AG09309 (cell line): Measurements from ENCODE around the gene GLB1L3.

Experiments used
- DNase-seq: peaks from one replicate; pipeline ENCODE4 v3.0.0-alpha.2; 2010; ENCODE audit warnings: low read depth
- H3K4me3 ChIP-seq: 2 replicates; pipeline ENCODE4 v1.5.1; 2011; ENCODE audit warnings: mild to moderate bottlenecking, low read depth, low read length, moderate library complexity; ENCODE audit not compliant: control insufficient read depth
- CTCF ChIP-seq: IDR thresholded peaks from 2 replicates; pipeline ENCODE4 v1.5.1; 2011; ENCODE audit warnings: mild to moderate bottlenecking, low read depth, low read length, inconsistent platforms; ENCODE audit not compliant: insufficient read depth, control insufficient read depth; ENCODE audit errors: missing control alignments

GLB1L3 gene

GRCh38 chr11:134355656-134356055, 79.5 kb downstream of the GLB1L3 start:
- TF ChIP-seq CTCF: no peak
- no peak for DNase-seq
- no peak overlapping the region for H3K4me3 ChIP-seq

GRCh38 chr11:134356656-134357544, 80.7 kb downstream of the GLB1L3 start:
- no peak for DNase-seq
- H3K4me3 ChIP-seq: no peak overlapping the region
- TF ChIP-seq CTCF: no peak

GRCh38 chr11:134357545-134357839, 81.3 kb downstream of the GLB1L3 start:
- H3K4me3 ChIP-seq: no peak overlapping the region
- TF ChIP-seq CTCF: no peak
- DNase-seq: no peak

- TF ChIP-seq CTCF: no peak
- H3K4me3 ChIP-seq: no peak overlapping the region
- no peak for DNase-seq
Observed at GRCh38 chr11:134358165-134358855, 82.1 kb downstream of the GLB1L3 start.

GRCh38 chr11:134358856-134359490, 82.8 kb downstream of the GLB1L3 start:
- TF ChIP-seq CTCF: no peak
- no peak for DNase-seq
- H3K4me3 ChIP-seq: no peak overlapping the region

GRCh38 chr11:134359646-134360045, 83.5 kb downstream of the GLB1L3 start:
- no peak overlapping the region for H3K4me3 ChIP-seq
- DNase-seq: no peak
- TF ChIP-seq CTCF: no peak
